H1 (cell line): ENCODE data around the gene MTURN. TPM values are rescaled to one million over a fixed set of nuclear protein-coding genes. Genes with fewer than 3 reads are reported as not detected.

Source experiments
- GTF2F1 ChIP-seq: IDR thresholded peaks from 2 replicates; pipeline ENCODE4 v1.6.1; 2012; ENCODE audit warnings: low read depth, low read length, improper control_type of control experiment, borderline replicate concordance
- PHF8 ChIP-seq: fragments of 200-600 bp; sonication (generic); conservative IDR thresholded peaks from 2 replicates; pipeline ENCODE4 v1.7.1; 2012; ENCODE audit warnings: low read depth, mild to moderate bottlenecking, inconsistent platforms, low read length, moderate library complexity
- RAD21 ChIP-seq, 2 experiments: IDR thresholded peaks in 1 of 2; conservative IDR thresholded peaks in 1 of 2; 2 replicates each; pipeline ENCODE4 v1.6.1; 2011; ENCODE audit warnings: low read depth in 2 of 2, low read length in 2 of 2, improper control_type of control experiment in 1 of 2, inconsistent platforms in 1 of 2, mild to moderate bottlenecking in 1 of 2, moderate library complexity in 1 of 2
- RBBP5 ChIP-seq: IDR thresholded peaks from 2 replicates; pipeline ENCODE4 v1.7.1; 2012; ENCODE audit warnings: low read depth, mild to moderate bottlenecking, inconsistent platforms, low read length, moderate library complexity, borderline replicate concordance
- polyA plus RNA-seq, 7 experiments: library from polyadenylated mRNA; depleted of rRNA in 3 of 7; stranded (reverse) in 5 of 7; unstranded in 2 of 7; fragments of >200 nt in 5 of 7; fragments of 200-250 nt in 2 of 7; gene quantifications; 1 replicate in 5 of 7; 2 replicates in 1 of 7; 4 replicates in 1 of 7; pipeline versions ENCODE4 v1.2.1 to v1.2.3, GENCODE V29; 2011 to 2013; ENCODE audit warnings: missing spikeins in 2 of 7, mixed read lengths in 2 of 7
- total RNA-seq: library from RNA; stranded (reverse); fragmentation: NEBNext Ultra II Directional; extraction: Animal tissue kit (Norgen Biotek cat#: 25700); gene quantifications from 2 replicates; pipeline ENCODE4 v1.2.1, GENCODE V29; 2021

Gene MTURN
- total and polyA plus RNA-seq, 2 of the 8 experiments (the other 6 are each of a cell fraction or from before 2014, with no cell fraction given), result 2.6 to 5.8 TPM

DNA sequence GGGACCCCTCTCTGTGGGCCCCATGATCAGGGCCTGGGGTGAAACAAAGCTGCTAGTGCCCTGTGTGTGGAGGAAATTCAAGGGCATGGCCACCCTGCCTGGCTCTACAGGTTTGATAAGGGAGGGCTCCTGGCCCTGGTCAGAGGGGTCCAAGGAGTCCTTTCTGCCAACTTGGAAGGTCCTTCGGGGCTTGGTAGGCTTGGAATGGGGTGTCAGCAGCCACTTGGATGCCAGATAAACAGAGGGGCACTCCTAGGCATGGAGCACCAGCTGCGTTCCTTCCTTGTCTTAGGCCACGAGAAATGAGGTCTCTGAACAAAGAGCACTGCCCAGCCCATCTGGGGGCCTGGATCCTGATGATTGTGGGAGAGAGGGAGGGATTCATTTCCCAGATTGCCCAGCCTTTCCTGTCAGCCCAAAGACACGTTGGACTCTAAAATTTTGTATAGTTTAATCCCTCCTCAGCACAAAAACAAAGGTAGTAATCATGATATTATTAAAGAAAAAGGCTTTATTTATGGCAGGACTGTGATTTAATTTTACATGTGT lies 5.1 kb downstream of the MTURN start (continued):
- TF ChIP-seq PHF8 (no peak), RBBP5 (no peak), GTF2F1 (no peak), RAD21 (IDR thresholded peaks at IDR 0.05 in 1 of 2, conservative IDR thresholded peaks at IDR 0.05 in 1 of 2; ENCODE audit: low read depth in 2 of 2, low read length in 2 of 2) (no peak)
